ENCODE measurements around the gene PALLD. TPM values are rescaled to one million over a fixed set of nuclear protein-coding genes. Genes with fewer than 3 reads are reported as not detected.

PALLD gene
- total and polyA plus RNA-seq, 2 donors: 24.3 to 83.0 TPM

- H3K36me3 ChIP-seq (ENCODE audit: control insufficient read depth in 2 of 2, insufficient read depth in 2 of 2, low read length in 1 of 2): no peaks in the 10 kb centered on the region
- H3K27me3 ChIP-seq (ENCODE audit: control insufficient read depth in 2 of 2, insufficient read depth in 1 of 2, low read length in 1 of 2): no peaks in the 10 kb centered on the region
- no peaks in the 10 kb centered on the region for H3K4me1 ChIP-seq (ENCODE audit: control insufficient read depth in 2 of 2, insufficient read depth in 2 of 2, low read length in 2 of 2)
- H3K27ac ChIP-seq (ENCODE audit: low read depth in 1 of 2, low read length in 1 of 2): no peak overlapping the region
- no peak for DNase-seq (ENCODE audit: low read depth in 6 of 9, low spot score in 9 of 9)
- no peaks in the 10 kb centered on the region for H3K9me3 ChIP-seq (ENCODE audit: control insufficient read depth in 2 of 2, insufficient read depth in 1 of 2, low read length in 1 of 2)
- no peak overlapping the region for H3K4me3 ChIP-seq (ENCODE audit: low read length in 2 of 2)
Measured at GRCh38 chr4:168623011-168623410, 126.2 kb downstream of the PALLD start.

- 97% methylated on average over 5 of the region's 5 CpGs for WGBS
- H3K27ac ChIP-seq (ENCODE audit: low read depth in 1 of 2, low read length in 1 of 2): no peak overlapping the region
- no peaks in the 10 kb centered on the region for H3K9me3 ChIP-seq (ENCODE audit: control insufficient read depth in 2 of 2, insufficient read depth in 1 of 2, low read length in 1 of 2)
Measured at GRCh38 chr4:168623484-168623883, 126.6 kb downstream of the PALLD start.

GRCh38 chr4:168628251-168628650 lies 131.4 kb downstream of the PALLD start:
- no peaks in the 10 kb centered on the region for H3K9me3 ChIP-seq (ENCODE audit: control insufficient read depth in 2 of 2, insufficient read depth in 1 of 2, low read length in 1 of 2)
- no peak for DNase-seq (ENCODE audit: low read depth in 6 of 9, low spot score in 9 of 9)
- 95% methylated on average over 5 of the region's 5 CpGs for WGBS
- no peaks in the 10 kb centered on the region for H3K36me3 ChIP-seq (ENCODE audit: control insufficient read depth in 2 of 2, insufficient read depth in 2 of 2, low read length in 1 of 2)
- no peak overlapping the region for H3K4me3 ChIP-seq (ENCODE audit: low read length in 2 of 2)
- H3K4me1 ChIP-seq (ENCODE audit: control insufficient read depth in 2 of 2, insufficient read depth in 2 of 2, low read length in 2 of 2): peaks cover 0 to 11% of the 10 kb centered on the region in 2 donors
- H3K27me3 ChIP-seq (ENCODE audit: control insufficient read depth in 2 of 2, insufficient read depth in 1 of 2, low read length in 1 of 2): peaks cover 30 to 41% of the 10 kb centered on the region in 2 donors
- no peak overlapping the region for H3K27ac ChIP-seq (ENCODE audit: low read depth in 1 of 2, low read length in 1 of 2)

More at GRCh38 chr4:168623484-168623883, 126.6 kb downstream of the PALLD start:
- no peak for DNase-seq (ENCODE audit: low read depth in 6 of 9, low spot score in 9 of 9)
- H3K27me3 ChIP-seq (ENCODE audit: control insufficient read depth in 2 of 2, insufficient read depth in 1 of 2, low read length in 1 of 2): peaks cover 0 to 3% of the 10 kb centered on the region in 2 donors
- no peak overlapping the region for H3K4me3 ChIP-seq (ENCODE audit: low read length in 2 of 2)
- no peaks in the 10 kb centered on the region for H3K4me1 ChIP-seq (ENCODE audit: control insufficient read depth in 2 of 2, insufficient read depth in 2 of 2, low read length in 2 of 2)
- no peaks in the 10 kb centered on the region for H3K36me3 ChIP-seq (ENCODE audit: control insufficient read depth in 2 of 2, insufficient read depth in 2 of 2, low read length in 1 of 2)

- peaks cover 0 to 19% of the 10 kb centered on the region in 2 donors for H3K4me1 ChIP-seq (ENCODE audit: control insufficient read depth in 2 of 2, insufficient read depth in 2 of 2, low read length in 2 of 2)
- no peaks in the 10 kb centered on the region for H3K9me3 ChIP-seq (ENCODE audit: control insufficient read depth in 2 of 2, insufficient read depth in 1 of 2, low read length in 1 of 2)
- WGBS: 91% methylated on average over 4 of the region's 4 CpGs
- H3K27me3 ChIP-seq (ENCODE audit: control insufficient read depth in 2 of 2, insufficient read depth in 1 of 2, low read length in 1 of 2): peaks cover 30 to 48% of the 10 kb centered on the region in 2 donors
- H3K36me3 ChIP-seq (ENCODE audit: control insufficient read depth in 2 of 2, insufficient read depth in 2 of 2, low read length in 1 of 2): no peaks in the 10 kb centered on the region
- no peak overlapping the region for H3K27ac ChIP-seq (ENCODE audit: low read depth in 1 of 2, low read length in 1 of 2)
- no peak for DNase-seq (ENCODE audit: low read depth in 6 of 9, low spot score in 9 of 9)
- H3K4me3 ChIP-seq (ENCODE audit: low read length in 2 of 2): no peak overlapping the region
Measured at GRCh38 chr4:168629566-168629965, 132.7 kb downstream of the PALLD start.

GRCh38 chr4:168630445-168631187 lies 133.8 kb downstream of the PALLD start:
- H3K4me1 ChIP-seq (ENCODE audit: control insufficient read depth in 2 of 2, insufficient read depth in 2 of 2, low read length in 2 of 2): peaks cover 0 to 19% of the 10 kb centered on the region in 2 donors
- H3K27ac ChIP-seq (ENCODE audit: low read depth in 1 of 2, low read length in 1 of 2): no peak overlapping the region
- no peaks in the 10 kb centered on the region for H3K36me3 ChIP-seq (ENCODE audit: control insufficient read depth in 2 of 2, insufficient read depth in 2 of 2, low read length in 1 of 2)
- WGBS: 71% methylated on average over 12 of the region's 12 CpGs
- no peaks in the 10 kb centered on the region for H3K9me3 ChIP-seq (ENCODE audit: control insufficient read depth in 2 of 2, insufficient read depth in 1 of 2, low read length in 1 of 2)
- peaks cover 33 to 48% of the 10 kb centered on the region in 2 donors for H3K27me3 ChIP-seq (ENCODE audit: control insufficient read depth in 2 of 2, insufficient read depth in 1 of 2, low read length in 1 of 2)
- H3K4me3 ChIP-seq (ENCODE audit: low read length in 2 of 2): no peak overlapping the region
- DNase-seq (ENCODE audit: low read depth in 6 of 9, low spot score in 9 of 9): no peak

GRCh38 chr4:168631241-168632162 lies 134.7 kb downstream of the PALLD start:
- Histone ChIP-seq H3K4me3 (ENCODE audit: low read length in 2 of 2) (peak overlapping the region; percentile 35 to 37), H3K9me3 (ENCODE audit: control insufficient read depth in 2 of 2, insufficient read depth in 1 of 2, low read length in 1 of 2) (no peaks in the 10 kb centered on the region), H3K27ac (ENCODE audit: low read depth in 1 of 2, low read length in 1 of 2) (peak overlapping the region in 1 of 2 donors; percentile 6), H3K27me3 (ENCODE audit: control insufficient read depth in 2 of 2, insufficient read depth in 1 of 2, low read length in 1 of 2) (peaks cover 33 to 48% of the 10 kb centered on the region in 2 donors), H3K4me1 (ENCODE audit: control insufficient read depth in 2 of 2, insufficient read depth in 2 of 2, low read length in 2 of 2) (peaks cover 0 to 19% of the 10 kb centered on the region in 2 donors), H3K36me3 (ENCODE audit: control insufficient read depth in 2 of 2, insufficient read depth in 2 of 2, low read length in 1 of 2) (no peaks in the 10 kb centered on the region)
- peak in 3 of 9 donors; percentile 14 to 42 (median 17) for DNase-seq (ENCODE audit: low read depth in 6 of 9, low spot score in 9 of 9)
- 1% methylated on average over 55 of the region's 55 CpGs for WGBS

GRCh38 chr4:168632301-168632725 lies 135.5 kb downstream of the PALLD start:
- H3K4me3 ChIP-seq (ENCODE audit: low read length in 2 of 2): peak overlapping the region; percentile 35 to 37
- no peak for DNase-seq (ENCODE audit: low read depth in 6 of 9, low spot score in 9 of 9)
- H3K36me3 ChIP-seq (ENCODE audit: control insufficient read depth in 2 of 2, insufficient read depth in 2 of 2, low read length in 1 of 2): no peaks in the 10 kb centered on the region
- peaks cover 0 to 19% of the 10 kb centered on the region in 2 donors for H3K4me1 ChIP-seq (ENCODE audit: control insufficient read depth in 2 of 2, insufficient read depth in 2 of 2, low read length in 2 of 2)
- 13% methylated on average over 6 of the region's 6 CpGs for whole genome bisulfite sequencing
- peaks cover 33 to 48% of the 10 kb centered on the region in 2 donors for H3K27me3 ChIP-seq (ENCODE audit: control insufficient read depth in 2 of 2, insufficient read depth in 1 of 2, low read length in 1 of 2)
- no peaks in the 10 kb centered on the region for H3K9me3 ChIP-seq (ENCODE audit: control insufficient read depth in 2 of 2, insufficient read depth in 1 of 2, low read length in 1 of 2)
- H3K27ac ChIP-seq (ENCODE audit: low read depth in 1 of 2, low read length in 1 of 2): no peak overlapping the region

GRCh38 chr4:168633064-168633463 lies 136.2 kb downstream of the PALLD start:
- no peak for DNase-seq (ENCODE audit: low read depth in 6 of 9, low spot score in 9 of 9)
- Histone ChIP-seq H3K4me3 (ENCODE audit: low read length in 2 of 2) (no peak overlapping the region), H3K4me1 (ENCODE audit: control insufficient read depth in 2 of 2, insufficient read depth in 2 of 2, low read length in 2 of 2) (peaks cover 0 to 19% of the 10 kb centered on the region in 2 donors), H3K9me3 (ENCODE audit: control insufficient read depth in 2 of 2, insufficient read depth in 1 of 2, low read length in 1 of 2) (no peaks in the 10 kb centered on the region), H3K27ac (ENCODE audit: low read depth in 1 of 2, low read length in 1 of 2) (no peak overlapping the region), H3K27me3 (ENCODE audit: control insufficient read depth in 2 of 2, insufficient read depth in 1 of 2, low read length in 1 of 2) (peaks cover 33 to 48% of the 10 kb centered on the region in 2 donors), H3K36me3 (ENCODE audit: control insufficient read depth in 2 of 2, insufficient read depth in 2 of 2, low read length in 1 of 2) (no peaks in the 10 kb centered on the region)
- 57% methylated on average over 4 of the region's 4 CpGs for WGBS

GRCh38 chr4:168633496-168633895 lies 136.6 kb downstream of the PALLD start:
- Histone ChIP-seq H3K36me3 (ENCODE audit: control insufficient read depth in 2 of 2, insufficient read depth in 2 of 2, low read length in 1 of 2) (no peaks in the 10 kb centered on the region), H3K4me1 (ENCODE audit: control insufficient read depth in 2 of 2, insufficient read depth in 2 of 2, low read length in 2 of 2) (peaks cover 0 to 19% of the 10 kb centered on the region in 2 donors), H3K27ac (ENCODE audit: low read depth in 1 of 2, low read length in 1 of 2) (no peak overlapping the region), H3K27me3 (ENCODE audit: control insufficient read depth in 2 of 2, insufficient read depth in 1 of 2, low read length in 1 of 2) (peaks cover 30 to 48% of the 10 kb centered on the region in 2 donors), H3K4me3 (ENCODE audit: low read length in 2 of 2) (no peak overlapping the region), H3K9me3 (ENCODE audit: control insufficient read depth in 2 of 2, insufficient read depth in 1 of 2, low read length in 1 of 2) (no peaks in the 10 kb centered on the region)
- DNase-seq (ENCODE audit: low read depth in 6 of 9, low spot score in 9 of 9): no peak
- WGBS: 63% methylated on average over 1 of the region's 1 CpG
